HG03064 (cell line): ENCODE data around the gene MMP28.

Experiments
- ATAC-seq: cut with Tn5 transposase; IDR thresholded peaks from one replicate; pipeline ENCODE4 v1.9.1; 2021; ENCODE audit warnings: low read depth; ENCODE audit not compliant: unreplicated experiment

Gene MMP28

GRCh38 chr17:35727635-35728034, 67.8 kb downstream of the MMP28 start:
- ATAC-seq: no peak

- no peak for ATAC-seq
Observed at GRCh38 chr17:35726953-35727460, 68.4 kb downstream of the MMP28 start.

- ATAC-seq: no peak
Observed at GRCh38 chr17:35726127-35726952, 69.1 kb downstream of the MMP28 start.

GRCh38 chr17:35725802-35726126, 69.7 kb downstream of the MMP28 start:
- ATAC-seq: no peak

GRCh38 chr17:35725058-35725457, 70.4 kb downstream of the MMP28 start:
- no peak for ATAC-seq

GRCh38 chr17:35723735-35724134, 71.7 kb downstream of the MMP28 start:
- no peak for ATAC-seq

- no peak for ATAC-seq
Observed at GRCh38 chr17:35717475-35717874, 78.0 kb downstream of the MMP28 start.

GRCh38 chr17:35716897-35717465, 78.5 kb downstream of the MMP28 start:
- no peak for ATAC-seq

- no peak for ATAC-seq
Observed at GRCh38 chr17:35716173-35716572, 79.3 kb downstream of the MMP28 start.
